Measurements from ENCODE around the gene NFASC. TPM values are rescaled to one million over a fixed set of nuclear protein-coding genes. Genes with fewer than 3 reads are reported as not detected.

Gene NFASC
- total RNA-seq, 1 donor from 2014 or later = 29.6 TPM

DNA sequence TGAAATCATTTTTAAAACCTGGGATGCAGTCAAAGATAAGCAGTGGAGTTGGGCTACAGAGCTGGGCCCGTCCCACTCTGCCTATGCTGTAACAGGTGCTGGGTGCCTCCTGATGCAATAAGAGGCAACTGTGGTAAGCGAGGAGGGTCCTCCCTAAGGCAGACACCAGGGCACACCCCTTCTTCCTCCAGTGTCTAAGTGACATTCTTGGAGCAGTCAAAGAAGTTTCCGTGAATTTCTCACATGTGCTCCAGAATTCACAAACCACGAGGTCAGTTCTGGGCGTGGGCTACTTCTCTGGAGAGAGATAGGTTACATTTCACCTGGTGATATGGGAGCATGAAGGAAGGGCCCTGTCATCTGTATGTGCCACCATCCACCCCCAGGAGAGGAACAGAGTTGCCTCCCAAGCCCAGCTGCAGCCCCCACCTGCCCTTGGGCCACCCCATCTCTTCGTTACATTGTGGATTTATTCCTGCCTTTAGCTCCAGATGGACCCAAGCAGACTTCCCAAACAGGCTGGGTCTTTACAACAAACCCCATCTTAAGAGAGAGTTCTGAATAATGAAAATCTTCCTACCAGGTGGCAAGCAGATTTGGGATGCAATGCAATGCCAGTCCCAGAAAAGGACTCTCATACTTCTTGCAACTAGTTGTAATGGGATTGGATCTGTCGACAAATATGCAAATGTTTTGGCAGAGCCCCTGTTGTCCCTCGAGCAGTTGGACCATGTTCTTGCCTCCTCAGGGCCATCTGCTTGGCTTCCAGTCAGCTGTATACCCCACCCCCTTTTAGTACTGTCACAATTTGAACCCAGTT is 89.9 kb downstream of the NFASC start:
- Histone ChIP-seq H3K4me2 (ENCODE audit: low read length) (no peak overlapping the region), H3K9ac (ENCODE audit: low read length) (no peak overlapping the region), H2AFZ (ENCODE audit: low read depth, low read length) (no peak overlapping the region), H3K79me2 (ENCODE audit: insufficient read depth, low read length) (no peaks in the 10 kb centered on the region), H3K4me1 (ENCODE audit: insufficient read depth, low read length) (no peaks in the 10 kb centered on the region), H3K36me3 (ENCODE audit: insufficient read depth, low read length) (no peaks in the 10 kb centered on the region), H4K20me1 (ENCODE audit: insufficient read depth, low read length) (no peaks in the 10 kb centered on the region), H3K9me3 (ENCODE audit: insufficient read depth, low read depth, low read length) (no peaks in the 10 kb centered on the region), H3K4me3 (ENCODE audit: insufficient read depth, low read depth, low read length) (no peak overlapping the region), H3K27ac (ENCODE audit: low read depth, low read length) (no peak overlapping the region), H3K27me3 (ENCODE audit: insufficient read depth, low read length) (no peaks in the 10 kb centered on the region)
- H3K27ac Mint-ChIP-seq (ENCODE audit: unreplicated experiment) = no peak overlapping the region
- FAIRE-seq = no peak
- H3K27me3 Mint-ChIP-seq (ENCODE audit: low read depth, unreplicated experiment) = peaks cover 48% of the 10 kb centered on the region
- H3K4me3 Mint-ChIP-seq (ENCODE audit: unreplicated experiment) = no peak overlapping the region
- peaks cover 32% of the 10 kb centered on the region for H3K36me3 Mint-ChIP-seq (ENCODE audit: low read depth, unreplicated experiment)
- TF ChIP-seq, protein P1, sequence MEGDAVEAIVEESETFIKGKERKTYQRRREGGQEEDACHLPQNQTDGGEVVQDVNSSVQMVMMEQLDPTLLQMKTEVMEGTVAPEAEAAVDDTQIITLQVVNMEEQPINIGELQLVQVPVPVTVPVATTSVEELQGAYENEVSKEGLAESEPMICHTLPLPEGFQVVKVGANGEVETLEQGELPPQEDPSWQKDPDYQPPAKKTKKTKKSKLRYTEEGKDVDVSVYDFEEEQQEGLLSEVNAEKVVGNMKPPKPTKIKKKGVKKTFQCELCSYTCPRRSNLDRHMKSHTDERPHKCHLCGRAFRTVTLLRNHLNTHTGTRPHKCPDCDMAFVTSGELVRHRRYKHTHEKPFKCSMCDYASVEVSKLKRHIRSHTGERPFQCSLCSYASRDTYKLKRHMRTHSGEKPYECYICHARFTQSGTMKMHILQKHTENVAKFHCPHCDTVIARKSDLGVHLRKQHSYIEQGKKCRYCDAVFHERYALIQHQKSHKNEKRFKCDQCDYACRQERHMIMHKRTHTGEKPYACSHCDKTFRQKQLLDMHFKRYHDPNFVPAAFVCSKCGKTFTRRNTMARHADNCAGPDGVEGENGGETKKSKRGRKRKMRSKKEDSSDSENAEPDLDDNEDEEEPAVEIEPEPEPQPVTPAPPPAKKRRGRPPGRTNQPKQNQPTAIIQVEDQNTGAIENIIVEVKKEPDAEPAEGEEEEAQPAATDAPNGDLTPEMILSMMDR (IDR thresholded peaks at IDR 0.05; ENCODE audit: insufficient read depth, low read depth, low read length) = no peak
- no peak for TF ChIP-seq EZH2 (IDR thresholded peaks at IDR 0.05; ENCODE audit: insufficient read depth, low read length)
- peaks cover 6% of the 10 kb centered on the region for H3K4me1 Mint-ChIP-seq (ENCODE audit: low read depth, unreplicated experiment)
- H3K9me3 Mint-ChIP-seq (ENCODE audit: unreplicated experiment) = peaks cover 4% of the 10 kb centered on the region
- DNase-seq (ENCODE audit: low read depth) = no peak

DNA sequence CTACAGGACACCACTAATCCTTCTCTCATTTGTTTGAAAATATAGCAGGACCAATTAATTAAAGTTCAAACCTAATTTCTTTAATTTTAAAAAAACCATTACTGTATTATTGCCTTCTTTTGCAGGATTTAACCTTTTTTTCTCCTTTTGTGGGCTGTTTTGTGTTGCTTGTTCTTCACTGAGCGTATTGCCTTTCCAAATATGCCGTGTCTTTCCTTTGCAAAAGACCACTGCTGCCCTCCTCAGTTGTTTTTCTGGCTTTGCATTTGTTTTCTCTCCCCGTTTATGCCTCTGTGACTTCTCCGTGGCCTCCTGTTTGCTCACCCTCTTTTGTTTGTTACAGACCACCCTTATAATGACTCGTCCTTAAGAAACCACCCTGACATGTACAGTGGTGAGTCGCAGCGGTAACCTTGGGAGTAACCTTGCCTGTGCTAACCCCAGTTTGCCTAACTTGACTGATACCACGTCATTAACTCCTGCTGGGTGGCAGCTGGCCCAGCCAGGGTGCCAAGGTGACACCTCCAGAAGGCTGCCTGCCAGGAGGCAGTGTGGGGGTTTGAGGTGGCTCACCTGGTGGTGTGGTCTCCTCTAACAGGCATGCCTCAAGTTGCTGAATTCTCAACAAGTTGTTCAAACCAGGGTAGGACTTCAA is 91.2 kb downstream of the NFASC start:
- DNase-seq (ENCODE audit: low read depth) (no peak), FAIRE-seq (no peak)
- peaks cover 53% of the 10 kb centered on the region for H3K27me3 Mint-ChIP-seq (ENCODE audit: low read depth, unreplicated experiment)
- Histone ChIP-seq H3K4me2 (ENCODE audit: low read length) (no peak overlapping the region), H2AFZ (ENCODE audit: low read depth, low read length) (no peak overlapping the region), H3K9me3 (ENCODE audit: insufficient read depth, low read depth, low read length) (no peaks in the 10 kb centered on the region), H3K79me2 (ENCODE audit: insufficient read depth, low read length) (no peaks in the 10 kb centered on the region), H3K4me3 (ENCODE audit: insufficient read depth, low read depth, low read length) (no peak overlapping the region), H3K27me3 (ENCODE audit: insufficient read depth, low read length) (no peaks in the 10 kb centered on the region), H3K9ac (ENCODE audit: low read length) (no peak overlapping the region), H3K27ac (ENCODE audit: low read depth, low read length) (no peak overlapping the region), H3K4me1 (ENCODE audit: insufficient read depth, low read length) (no peaks in the 10 kb centered on the region), H4K20me1 (ENCODE audit: insufficient read depth, low read length) (no peaks in the 10 kb centered on the region), H3K36me3 (ENCODE audit: insufficient read depth, low read length) (no peaks in the 10 kb centered on the region)
- H3K27ac Mint-ChIP-seq (ENCODE audit: unreplicated experiment) = no peak overlapping the region
- H3K36me3 Mint-ChIP-seq (ENCODE audit: low read depth, unreplicated experiment) = peaks cover 35% of the 10 kb centered on the region
- TF ChIP-seq, protein P1 (IDR thresholded peaks at IDR 0.05; ENCODE audit: insufficient read depth, low read depth, low read length) = no peak
- TF ChIP-seq EZH2 (IDR thresholded peaks at IDR 0.05; ENCODE audit: insufficient read depth, low read length) = no peak
- peaks cover 6% of the 10 kb centered on the region for H3K9me3 Mint-ChIP-seq (ENCODE audit: unreplicated experiment)
- H3K4me1 Mint-ChIP-seq (ENCODE audit: low read depth, unreplicated experiment) = peaks cover 6% of the 10 kb centered on the region
- no peak overlapping the region for H3K4me3 Mint-ChIP-seq (ENCODE audit: unreplicated experiment)

Measured in astrocyte (in vitro differentiated cells and primary cell).